Loucy (cell line): Measurements from ENCODE around the gene PLPP1.

Experiments
- H2AFZ ChIP-seq: fragments of 200-600 bp; sonication (generic); 2 replicates; pipeline ENCODE4 v1.6.0; 2016; ENCODE audit warnings: antibody characterized with exemption, mild to moderate bottlenecking, low read length, moderate library complexity
- H3F3A ChIP-seq: fragments of 200-600 bp; 2 replicates; pipeline ENCODE4 v1.6.0; 2016; ENCODE audit warnings: antibody characterized with exemption, low read depth, mild to moderate bottlenecking
- H3K27me3 ChIP-seq: fragments of 200-600 bp; sonication (generic); 2 replicates; pipeline ENCODE4 v1.6.1; 2014; ENCODE audit warnings: low read length, mild to moderate bottlenecking; ENCODE audit not compliant: insufficient read depth, poor library complexity, severe bottlenecking
- H3K36me3 ChIP-seq: fragments of 200-600 bp; sonication (generic); 2 replicates; pipeline ENCODE4 v1.6.1; 2016; ENCODE audit warnings: low read length; ENCODE audit not compliant: insufficient read depth
- H3K4me1 ChIP-seq: fragments of 200-600 bp; sonication (generic); 2 replicates; pipeline ENCODE4 v1.5.1; 2014; ENCODE audit warnings: low read length, mild to moderate bottlenecking; ENCODE audit not compliant: insufficient read depth, poor library complexity, severe bottlenecking
- H3K4me2 ChIP-seq: fragments of 200-600 bp; sonication (generic); 2 replicates; pipeline ENCODE4 v1.6.0; 2014; ENCODE audit warnings: antibody characterized with exemption, low read length, low read depth, mild to moderate bottlenecking; ENCODE audit not compliant: poor library complexity, severe bottlenecking
- H3K4me3 ChIP-seq: fragments of 200-600 bp; sonication (generic); 2 replicates; pipeline ENCODE4 v1.5.1; 2014; ENCODE audit warnings: low read length, mild to moderate bottlenecking, mixed read lengths; ENCODE audit not compliant: poor library complexity, severe bottlenecking
- H3K79me2 ChIP-seq: fragments of 200-600 bp; sonication (generic); 2 replicates; pipeline ENCODE4 v1.6.1; 2014; ENCODE audit warnings: low read length; ENCODE audit not compliant: insufficient read depth
- H3K9ac ChIP-seq: fragments of 200-600 bp; sonication (generic); 2 replicates; pipeline ENCODE4 v1.6.0; 2014; ENCODE audit warnings: mild to moderate bottlenecking, low read depth, low read length, moderate library complexity; ENCODE audit not compliant: poor library complexity, severe bottlenecking
- H3K9me2 ChIP-seq: fragments of 200-600 bp; sonication (generic); replicated peaks from 2 replicates; pipeline ENCODE4 v1.6.1; 2016; ENCODE audit warnings: low read depth, low read length, mixed read lengths
- H3K9me3 ChIP-seq: fragments of 200-600 bp; sonication (generic); 2 replicates; pipeline ENCODE4 v1.6.1; 2014; ENCODE audit warnings: mild to moderate bottlenecking, antibody characterized with exemption, low read length, low read depth; ENCODE audit not compliant: insufficient read depth
- H4K20me1 ChIP-seq: fragments of 200-600 bp; sonication (generic); 2 replicates; pipeline ENCODE4 v1.6.0; 2014; ENCODE audit warnings: antibody characterized with exemption, low read length, mild to moderate bottlenecking; ENCODE audit not compliant: insufficient read depth, poor library complexity, severe bottlenecking
- EZH2phosphoT487 ChIP-seq: fragments of 200-600 bp; IDR thresholded peaks from 2 replicates; pipeline ENCODE4 v1.6.1; 2018; ENCODE audit warnings: antibody characterized with exemption, mild to moderate bottlenecking, moderate library complexity, borderline replicate concordance
- TF ChIP-seq, protein P1 (sequence below): fragments of 200-600 bp; sonication (generic); conservative IDR thresholded peaks from 2 replicates; pipeline ENCODE4 v1.5.1; 2014; ENCODE audit warnings: mild to moderate bottlenecking, antibody characterized with exemption, low read length

PLPP1 gene

DNA sequence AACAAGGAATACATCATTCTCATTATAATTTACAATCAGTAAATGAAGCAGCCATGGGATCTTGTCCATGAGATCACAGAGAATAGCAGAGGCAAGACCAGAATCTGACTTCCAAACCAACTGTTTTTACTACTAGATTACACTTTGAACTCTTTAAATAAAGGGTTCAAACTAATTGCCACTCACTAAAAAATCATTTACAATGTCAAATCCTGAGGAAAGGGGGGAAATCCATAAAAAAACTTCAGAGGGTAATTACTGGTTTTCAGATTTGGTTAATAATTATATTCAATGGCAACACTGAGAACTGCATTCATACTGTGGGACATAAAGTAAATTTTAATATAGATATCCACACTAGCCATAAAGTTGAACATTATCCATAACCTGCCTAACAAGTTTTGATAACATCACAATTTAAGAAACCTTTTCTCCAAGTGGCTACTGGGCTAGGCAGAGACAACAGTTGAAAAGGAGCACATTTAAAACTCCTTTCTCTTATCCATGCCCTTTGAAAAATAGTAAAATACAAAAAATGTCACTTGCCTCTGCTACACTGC lies 15.9 kb downstream of the PLPP1 start:
- H3K4me2 ChIP-seq, result no peak overlapping the region
- H4K20me1 ChIP-seq, result no peaks in the 10 kb centered on the region
- H3K36me3 ChIP-seq, result no peaks in the 10 kb centered on the region
- H3K9me3 ChIP-seq, result no peaks in the 10 kb centered on the region
- H2AFZ ChIP-seq, result no peak overlapping the region
- H3K79me2 ChIP-seq, result no peaks in the 10 kb centered on the region
- no peaks in the 10 kb centered on the region for H3K4me1 ChIP-seq
- no peaks in the 10 kb centered on the region for H3F3A ChIP-seq
- no peaks in the 10 kb centered on the region for H3K9me2 ChIP-seq
- H3K27me3 ChIP-seq, result no peaks in the 10 kb centered on the region
- no peak overlapping the region for H3K9ac ChIP-seq
- H3K4me3 ChIP-seq, result no peak overlapping the region
- TF ChIP-seq, protein P1, sequence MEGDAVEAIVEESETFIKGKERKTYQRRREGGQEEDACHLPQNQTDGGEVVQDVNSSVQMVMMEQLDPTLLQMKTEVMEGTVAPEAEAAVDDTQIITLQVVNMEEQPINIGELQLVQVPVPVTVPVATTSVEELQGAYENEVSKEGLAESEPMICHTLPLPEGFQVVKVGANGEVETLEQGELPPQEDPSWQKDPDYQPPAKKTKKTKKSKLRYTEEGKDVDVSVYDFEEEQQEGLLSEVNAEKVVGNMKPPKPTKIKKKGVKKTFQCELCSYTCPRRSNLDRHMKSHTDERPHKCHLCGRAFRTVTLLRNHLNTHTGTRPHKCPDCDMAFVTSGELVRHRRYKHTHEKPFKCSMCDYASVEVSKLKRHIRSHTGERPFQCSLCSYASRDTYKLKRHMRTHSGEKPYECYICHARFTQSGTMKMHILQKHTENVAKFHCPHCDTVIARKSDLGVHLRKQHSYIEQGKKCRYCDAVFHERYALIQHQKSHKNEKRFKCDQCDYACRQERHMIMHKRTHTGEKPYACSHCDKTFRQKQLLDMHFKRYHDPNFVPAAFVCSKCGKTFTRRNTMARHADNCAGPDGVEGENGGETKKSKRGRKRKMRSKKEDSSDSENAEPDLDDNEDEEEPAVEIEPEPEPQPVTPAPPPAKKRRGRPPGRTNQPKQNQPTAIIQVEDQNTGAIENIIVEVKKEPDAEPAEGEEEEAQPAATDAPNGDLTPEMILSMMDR, result no peak
- TF ChIP-seq EZH2phosphoT487, result no peak

DNA sequence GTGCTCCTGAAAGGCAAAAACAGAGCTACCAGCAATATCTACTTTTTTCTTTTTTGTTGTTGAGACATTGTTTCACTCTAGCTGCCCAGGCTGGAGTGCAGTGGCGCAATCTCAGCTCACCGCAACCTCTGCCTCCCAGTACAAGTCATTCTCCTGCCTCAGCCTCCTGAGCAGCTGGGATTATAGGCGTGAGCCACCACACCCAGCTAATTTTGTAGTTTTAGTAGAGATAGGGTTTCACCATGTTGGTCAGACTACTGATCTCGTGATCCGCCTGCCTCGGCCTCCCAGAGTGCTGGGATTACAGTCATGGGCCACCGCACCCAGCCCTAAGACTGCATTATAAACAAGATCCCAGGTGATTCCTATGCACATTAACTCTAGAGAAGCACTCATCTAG lies 17.0 kb downstream of the PLPP1 start:
- no peaks in the 10 kb centered on the region for H3K79me2 ChIP-seq
- H3K36me3 ChIP-seq, result no peaks in the 10 kb centered on the region
- no peak for TF ChIP-seq EZH2phosphoT487
- TF ChIP-seq, protein P1, result no peak
- no peaks in the 10 kb centered on the region for H3K9me3 ChIP-seq
- no peaks in the 10 kb centered on the region for H3K27me3 ChIP-seq
- no peak overlapping the region for H3K4me3 ChIP-seq
- no peaks in the 10 kb centered on the region for H4K20me1 ChIP-seq
- H3K9me2 ChIP-seq, result no peaks in the 10 kb centered on the region
- H3K4me2 ChIP-seq, result no peak overlapping the region
- no peaks in the 10 kb centered on the region for H3F3A ChIP-seq
- no peak overlapping the region for H2AFZ ChIP-seq
- no peak overlapping the region for H3K9ac ChIP-seq
- no peaks in the 10 kb centered on the region for H3K4me1 ChIP-seq

DNA sequence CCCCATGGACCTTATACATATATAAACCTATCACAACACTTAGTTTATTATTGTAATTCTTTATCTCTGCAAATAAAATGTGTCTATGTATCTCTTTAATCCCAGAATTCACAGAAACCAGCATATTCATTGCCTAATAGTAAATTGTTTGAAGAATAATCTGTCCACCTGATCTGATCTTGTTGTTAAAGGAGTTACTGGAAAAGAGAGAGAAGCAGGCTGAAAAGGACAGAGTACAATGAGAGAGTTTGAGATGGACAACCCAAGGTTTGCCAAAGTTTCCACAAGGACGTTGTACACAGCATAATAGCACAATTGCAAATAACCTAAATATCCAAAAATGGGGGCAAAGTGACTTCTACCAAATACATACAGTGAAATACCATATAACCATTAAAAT lies 23.8 kb downstream of the PLPP1 start:
- Histone ChIP-seq H3K4me3 (no peak overlapping the region), H3K9me3 (no peaks in the 10 kb centered on the region)

More for the DNA sequence above, 23.8 kb downstream of the PLPP1 start:
- Histone ChIP-seq H3F3A (no peaks in the 10 kb centered on the region), H3K9me2 (no peaks in the 10 kb centered on the region), H3K36me3 (no peaks in the 10 kb centered on the region), H2AFZ (no peak overlapping the region), H3K27me3 (no peaks in the 10 kb centered on the region), H3K9ac (no peak overlapping the region), H4K20me1 (no peaks in the 10 kb centered on the region), H3K79me2 (no peaks in the 10 kb centered on the region), H3K4me2 (no peak overlapping the region), H3K4me1 (no peaks in the 10 kb centered on the region)
- no peak for TF ChIP-seq EZH2phosphoT487
- TF ChIP-seq, protein P1, result no peak
